ENCODE measurements around the gene NR1D1.

- TF ChIP-seq CTCF (conservative IDR thresholded peaks at IDR 0.05; ENCODE audit: low read length), result no peak
- no peak for TF ChIP-seq EZH2phosphoT487 (IDR thresholded peaks at IDR 0.05; ENCODE audit: borderline replicate concordance)
Measured at GRCh38 chr17:40068584-40068916, 31.8 kb downstream of the NR1D1 start.
